NB4 (cell line): ENCODE measurements around the gene MAST1.

Experiments used
- CTCF ChIP-seq: IDR thresholded peaks from one replicate; pipeline ENCODE4 v1.5.1; 2012; ENCODE audit warnings: low read depth, low read length
- MAX ChIP-seq: IDR thresholded peaks from 2 replicates; pipeline ENCODE4 v1.6.1; 2011; ENCODE audit warnings: low read depth, low read length
- MYC ChIP-seq: IDR thresholded peaks from 2 replicates; pipeline ENCODE4 v1.6.1; 2011; ENCODE audit warnings: low read depth, low read length

GRCh38 chr19:12868540-12869112 is 30.3 kb downstream of the MAST1 start:
- TF ChIP-seq CTCF (no peak), MYC (no peak), MAX (no peak)
